ENCODE measurements around the gene EPO.

- TF ChIP-seq, protein P1, sequence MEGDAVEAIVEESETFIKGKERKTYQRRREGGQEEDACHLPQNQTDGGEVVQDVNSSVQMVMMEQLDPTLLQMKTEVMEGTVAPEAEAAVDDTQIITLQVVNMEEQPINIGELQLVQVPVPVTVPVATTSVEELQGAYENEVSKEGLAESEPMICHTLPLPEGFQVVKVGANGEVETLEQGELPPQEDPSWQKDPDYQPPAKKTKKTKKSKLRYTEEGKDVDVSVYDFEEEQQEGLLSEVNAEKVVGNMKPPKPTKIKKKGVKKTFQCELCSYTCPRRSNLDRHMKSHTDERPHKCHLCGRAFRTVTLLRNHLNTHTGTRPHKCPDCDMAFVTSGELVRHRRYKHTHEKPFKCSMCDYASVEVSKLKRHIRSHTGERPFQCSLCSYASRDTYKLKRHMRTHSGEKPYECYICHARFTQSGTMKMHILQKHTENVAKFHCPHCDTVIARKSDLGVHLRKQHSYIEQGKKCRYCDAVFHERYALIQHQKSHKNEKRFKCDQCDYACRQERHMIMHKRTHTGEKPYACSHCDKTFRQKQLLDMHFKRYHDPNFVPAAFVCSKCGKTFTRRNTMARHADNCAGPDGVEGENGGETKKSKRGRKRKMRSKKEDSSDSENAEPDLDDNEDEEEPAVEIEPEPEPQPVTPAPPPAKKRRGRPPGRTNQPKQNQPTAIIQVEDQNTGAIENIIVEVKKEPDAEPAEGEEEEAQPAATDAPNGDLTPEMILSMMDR (IDR thresholded peaks at IDR 0.05; ENCODE audit: insufficient read depth, low read length) = no peak
- TF ChIP-seq POLR2AphosphoS5 (IDR thresholded peaks at IDR 0.05; ENCODE audit: low read depth) = no peak
- TF ChIP-seq REST (IDR thresholded peaks at IDR 0.05; ENCODE audit: insufficient replicate concordance, low read depth) = no peak
Observed at GRCh38 chr7:100720279-100720670, at the start of gene EPO.
